Astrocyte (in vitro differentiated cells and primary cell): ENCODE measurements around the gene RRBP1. TPM values are rescaled to one million over a fixed set of nuclear protein-coding genes. Genes with fewer than 3 reads are reported as not detected.

Experiments used
- DNase-seq: peaks from one replicate; pipeline ENCODE4 v3.0.0-alpha.2; 2010; ENCODE audit warnings: low read depth
- FAIRE-seq: peaks from 2 replicates; lab custom pipeline; 2011; peaks lifted over from hg19 to GRCh38; lab: Jason Lieb, UNC
- H2AFZ ChIP-seq: 2 replicates; pipeline ENCODE4 v1.6.0; 2012; ENCODE audit warnings: low read depth, low read length, inconsistent platforms
- H3K27ac ChIP-seq: 2 replicates; pipeline ENCODE4 v1.5.1; 2011; ENCODE audit warnings: low read depth, low read length, inconsistent platforms
- H3K27me3 ChIP-seq: 2 replicates; pipeline ENCODE4 v1.6.0; 2011; ENCODE audit warnings: low read length, inconsistent platforms; ENCODE audit not compliant: insufficient read depth
- H3K36me3 ChIP-seq: 2 replicates; pipeline ENCODE4 v1.5.1; 2011; ENCODE audit warnings: low read length, inconsistent platforms; ENCODE audit not compliant: insufficient read depth
- H3K4me1 ChIP-seq: 2 replicates; pipeline ENCODE4 v1.5.1; 2011; ENCODE audit warnings: low read length, inconsistent platforms; ENCODE audit not compliant: insufficient read depth
- H3K4me2 ChIP-seq: 2 replicates; pipeline ENCODE4 v1.6.0; 2012; ENCODE audit warnings: low read length, inconsistent platforms
- H3K4me3 ChIP-seq: 2 replicates; pipeline ENCODE4 v1.5.1; 2011; ENCODE audit warnings: low read depth, mild to moderate bottlenecking, low read length, inconsistent platforms; ENCODE audit not compliant: insufficient read depth
- H3K79me2 ChIP-seq: 2 replicates; pipeline ENCODE4 v1.6.0; 2012; ENCODE audit warnings: mild to moderate bottlenecking, low read length, inconsistent platforms; ENCODE audit not compliant: insufficient read depth
- H3K9ac ChIP-seq: 2 replicates; pipeline ENCODE4 v1.6.0; 2012; ENCODE audit warnings: mild to moderate bottlenecking, low read length, inconsistent platforms
- H3K9me3 ChIP-seq: 2 replicates; pipeline ENCODE4 v1.5.1; 2012; ENCODE audit warnings: low read depth, mild to moderate bottlenecking, low read length, inconsistent platforms; ENCODE audit not compliant: insufficient read depth
- H4K20me1 ChIP-seq: 2 replicates; pipeline ENCODE4 v1.6.0; 2012; ENCODE audit warnings: low read length, inconsistent platforms; ENCODE audit not compliant: insufficient read depth
- H3K27ac Mint-ChIP-seq: one replicate; pipeline ENCODE4 v1.8.0; 2021; ENCODE audit warnings: mild to moderate bottlenecking, mixed read lengths; ENCODE audit not compliant: unreplicated experiment
- H3K27me3 Mint-ChIP-seq: one replicate; pipeline ENCODE4 v1.8.0; 2021; ENCODE audit warnings: low read depth, mixed read lengths; ENCODE audit not compliant: unreplicated experiment
- H3K36me3 Mint-ChIP-seq: one replicate; pipeline ENCODE4 v1.8.0; 2021; ENCODE audit warnings: low read depth, mixed read lengths; ENCODE audit not compliant: unreplicated experiment
- H3K4me1 Mint-ChIP-seq: one replicate; pipeline ENCODE4 v1.8.0; 2021; ENCODE audit warnings: low read depth, mixed read lengths; ENCODE audit not compliant: unreplicated experiment
- H3K4me3 Mint-ChIP-seq: one replicate; pipeline ENCODE4 v1.8.0; 2021; ENCODE audit warnings: mild to moderate bottlenecking, moderate library complexity, mixed read lengths; ENCODE audit not compliant: unreplicated experiment
- H3K9me3 Mint-ChIP-seq: one replicate; pipeline ENCODE4 v1.8.0; 2021; ENCODE audit warnings: mild to moderate bottlenecking, mixed read lengths; ENCODE audit not compliant: unreplicated experiment
- CTCF ChIP-seq: IDR thresholded peaks from 2 replicates; pipeline ENCODE4 v1.5.1; 2011; ENCODE audit warnings: low read depth, mild to moderate bottlenecking, inconsistent platforms, low read length, moderate library complexity; ENCODE audit not compliant: insufficient read depth
- EZH2 ChIP-seq: IDR thresholded peaks from 2 replicates; pipeline ENCODE4 v1.6.1; 2012; ENCODE audit warnings: mild to moderate bottlenecking, low read length, inconsistent platforms; ENCODE audit not compliant: insufficient read depth
- total RNA-seq: library from RNA; stranded (reverse); gene quantifications from 2 replicates; pipeline ENCODE4 v1.2.1, GENCODE V29; 2021

Gene RRBP1
- total RNA-seq, 1 donor from 2014 or later = 347 TPM

GRCh38 chr20:17640875-17641378 lies 41.1 kb downstream of the RRBP1 start:
- no peak for DNase-seq
- no peak for FAIRE-seq
- H3K4me1 Mint-ChIP-seq = peaks cover 14% of the 10 kb centered on the region
- Histone ChIP-seq H3K79me2 (peaks cover 97% of the 10 kb centered on the region), H3K4me2 (no peak overlapping the region), H3K9ac (no peak overlapping the region), H3K27ac (no peak overlapping the region), H3K36me3 (peaks cover 39% of the 10 kb centered on the region), H2AFZ (no peak overlapping the region), H3K27me3 (no peaks in the 10 kb centered on the region), H3K9me3 (no peaks in the 10 kb centered on the region), H3K4me1 (peaks cover 16% of the 10 kb centered on the region), H4K20me1 (peaks cover 100% of the 10 kb centered on the region), H3K4me3 (no peak overlapping the region)
- no peak overlapping the region for H3K4me3 Mint-ChIP-seq
- no peak for TF ChIP-seq CTCF
- no peak for TF ChIP-seq EZH2
- no peaks in the 10 kb centered on the region for H3K27me3 Mint-ChIP-seq
- no peaks in the 10 kb centered on the region for H3K9me3 Mint-ChIP-seq
- H3K36me3 Mint-ChIP-seq = peaks cover 9% of the 10 kb centered on the region
- no peak overlapping the region for H3K27ac Mint-ChIP-seq

GRCh38 chr20:17640146-17640874 lies 41.7 kb downstream of the RRBP1 start:
- H3K4me1 Mint-ChIP-seq = peaks cover 20% of the 10 kb centered on the region
- H3K27me3 Mint-ChIP-seq = no peaks in the 10 kb centered on the region
- H3K9ac ChIP-seq = no peak overlapping the region
- H3K27ac ChIP-seq = no peak overlapping the region
- H3K27me3 ChIP-seq = no peaks in the 10 kb centered on the region
- no peak overlapping the region for H2AFZ ChIP-seq
- no peak overlapping the region for H3K4me3 ChIP-seq
- TF ChIP-seq EZH2 (no peak), CTCF (no peak)
- no peak overlapping the region for H3K4me3 Mint-ChIP-seq
- peaks cover 40% of the 10 kb centered on the region for H3K36me3 ChIP-seq
- no peaks in the 10 kb centered on the region for H3K9me3 Mint-ChIP-seq
- peaks cover 100% of the 10 kb centered on the region for H4K20me1 ChIP-seq
- H3K36me3 Mint-ChIP-seq = peaks cover 12% of the 10 kb centered on the region
- DNase-seq (no peak), FAIRE-seq (no peak)
- no peaks in the 10 kb centered on the region for H3K9me3 ChIP-seq
- H3K4me2 ChIP-seq = no peak overlapping the region
- H3K27ac Mint-ChIP-seq = no peak overlapping the region
- peaks cover 16% of the 10 kb centered on the region for H3K4me1 ChIP-seq
- peaks cover 97% of the 10 kb centered on the region for H3K79me2 ChIP-seq

GRCh38 chr20:17638835-17639407 lies 43.1 kb downstream of the RRBP1 start:
- Histone ChIP-seq H3K27me3 (no peaks in the 10 kb centered on the region), H3K27ac (no peak overlapping the region), H3K9me3 (no peaks in the 10 kb centered on the region), H3K4me1 (peaks cover 6% of the 10 kb centered on the region), H3K4me2 (no peak overlapping the region), H3K79me2 (peaks cover 93% of the 10 kb centered on the region), H4K20me1 (peaks cover 100% of the 10 kb centered on the region), H3K9ac (no peak overlapping the region), H3K36me3 (peaks cover 41% of the 10 kb centered on the region), H3K4me3 (no peak overlapping the region), H2AFZ (no peak overlapping the region)
- FAIRE-seq = no peak
- peaks cover 14% of the 10 kb centered on the region for H3K4me1 Mint-ChIP-seq
- no peaks in the 10 kb centered on the region for H3K9me3 Mint-ChIP-seq
- no peaks in the 10 kb centered on the region for H3K27me3 Mint-ChIP-seq
- H3K4me3 Mint-ChIP-seq = no peak overlapping the region
- DNase-seq = no peak
- H3K27ac Mint-ChIP-seq = peak overlapping the region; percentile 31
- TF ChIP-seq CTCF (no peak), EZH2 (no peak)
- peaks cover 12% of the 10 kb centered on the region for H3K36me3 Mint-ChIP-seq
